OCI-M2 (cell line): ENCODE data around the gene ANKRD28.
"Not testable (repeated sequence)": the region's sequence is repeated elsewhere in the genome, so short reads cannot be mapped to it uniquely, and the experiment has no call there.

ENCODE experiments used
- DNase-seq: peaks from one replicate; lab custom pipeline; 2025; ENCODE audit not compliant: unreplicated experiment; lab: John Stamatoyannopoulos, UW

Gene ANKRD28

DNA sequence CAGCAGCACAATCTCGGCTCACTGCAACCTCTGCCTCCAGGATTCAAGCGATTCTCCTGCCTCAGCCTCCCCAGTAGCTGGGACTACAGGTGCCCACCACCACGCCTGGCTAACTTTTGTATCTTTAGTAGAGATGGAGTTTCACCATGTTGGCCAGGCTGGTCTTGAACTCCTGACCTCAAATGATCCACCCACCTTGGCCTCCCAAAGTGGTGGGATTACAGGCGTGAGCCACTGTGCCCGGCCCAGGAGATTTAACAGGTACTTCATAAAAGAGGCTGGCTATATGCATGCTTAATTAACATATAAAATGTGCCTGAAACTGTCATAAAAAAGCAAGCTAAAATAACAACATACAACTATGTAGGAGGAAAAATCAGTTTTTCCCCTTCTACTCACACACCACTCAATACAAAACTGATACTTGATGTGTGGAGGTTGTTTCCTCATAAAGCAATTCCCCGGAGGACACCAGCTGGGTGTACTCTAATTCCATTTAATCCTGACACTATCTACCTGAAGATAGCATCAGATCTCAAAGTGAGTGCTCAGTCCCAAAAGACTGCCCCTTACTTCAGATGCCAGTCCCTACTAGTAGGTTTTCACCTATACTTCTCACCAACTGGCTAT, 22.7 kb downstream of the ANKRD28 start:
- DNase-seq = not testable (repeated sequence)

DNA sequence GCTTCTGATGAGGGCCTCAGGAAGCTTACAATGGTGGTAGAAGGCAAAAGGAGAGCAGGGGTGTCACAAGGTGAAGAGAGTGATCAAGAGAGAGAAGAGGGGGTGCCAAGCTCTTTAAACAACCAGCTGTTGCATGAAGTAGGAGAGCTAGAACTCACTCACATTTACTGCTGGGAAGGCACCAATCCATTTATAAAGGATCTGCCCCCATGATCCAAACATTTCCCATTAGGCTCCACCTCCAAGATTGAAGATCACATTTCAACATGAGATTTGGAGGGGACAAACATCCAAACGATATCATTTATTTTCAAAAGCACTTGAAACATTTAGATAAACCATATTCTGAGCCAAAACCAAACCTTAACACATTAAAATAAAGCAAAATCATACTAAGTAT, 26.3 kb downstream of the ANKRD28 start:
- no peak for DNase-seq

DNA sequence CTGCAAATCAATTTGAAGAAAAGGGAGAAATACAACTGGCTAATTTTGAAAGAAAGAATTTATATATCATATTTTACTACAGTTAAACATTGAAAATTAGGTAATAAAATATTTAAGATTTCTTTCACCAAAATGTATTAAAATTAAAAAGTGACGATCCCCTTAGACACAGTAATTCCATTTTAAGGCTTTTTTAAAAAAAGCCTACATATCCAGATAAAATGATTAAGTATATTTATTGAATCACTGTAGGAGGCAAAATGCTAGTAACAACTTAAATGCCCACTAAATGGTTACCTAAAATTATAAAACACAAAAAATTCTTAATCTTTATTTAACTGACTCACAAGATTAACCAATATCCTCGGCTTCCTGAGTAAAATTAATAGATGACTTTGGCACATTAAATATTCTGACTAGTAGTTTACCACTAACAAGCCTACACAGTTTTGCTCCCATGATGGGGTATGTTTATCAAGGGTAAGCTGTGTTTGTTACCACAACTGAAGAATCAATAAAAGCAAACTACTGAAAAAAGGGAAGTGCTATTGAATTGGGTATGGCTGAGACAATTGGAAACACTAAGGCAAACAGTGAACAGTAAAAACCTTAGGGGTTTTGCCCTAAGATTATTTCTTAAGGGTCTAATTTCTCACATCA, 28.4 kb downstream of the ANKRD28 start:
- DNase-seq = no peak

DNA sequence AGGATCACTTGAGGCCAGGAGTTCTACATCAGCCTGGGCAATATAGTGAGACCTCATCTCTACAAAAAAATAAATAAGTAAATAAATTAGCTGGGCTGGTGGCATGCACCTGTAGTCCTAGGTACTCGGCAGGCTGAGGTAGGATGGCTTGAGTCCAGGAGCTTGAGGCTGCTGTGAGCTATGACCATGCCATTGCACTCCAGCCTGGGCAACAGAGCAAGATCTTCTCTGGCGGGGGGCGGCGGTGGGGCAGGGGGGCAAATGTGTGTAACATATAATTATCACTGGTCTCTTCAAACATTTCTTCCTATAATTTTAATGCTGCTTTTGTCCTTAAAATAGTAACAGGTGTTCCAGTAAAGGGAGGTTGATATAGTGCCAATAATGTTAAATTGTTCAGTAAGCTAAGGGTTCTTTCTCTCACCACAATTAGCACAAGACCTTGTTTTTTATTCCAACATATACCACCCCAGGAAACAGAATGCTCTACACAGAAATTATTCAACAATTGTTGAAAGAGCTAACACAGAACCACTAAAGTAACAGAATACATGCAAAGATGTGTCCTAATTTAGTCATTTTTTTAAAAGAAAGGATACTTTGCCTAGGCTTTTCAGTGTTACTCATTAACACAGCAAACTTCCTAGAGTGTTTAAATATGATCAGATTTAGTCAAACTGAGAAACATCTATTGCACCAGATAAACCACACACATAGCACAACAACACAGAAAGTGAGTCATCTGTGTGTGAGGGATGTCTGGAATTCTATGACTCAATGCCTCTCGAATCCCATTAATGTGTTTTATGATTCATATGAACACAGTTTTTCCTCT, 29.1 kb downstream of the ANKRD28 start:
- DNase-seq = no peak

DNA sequence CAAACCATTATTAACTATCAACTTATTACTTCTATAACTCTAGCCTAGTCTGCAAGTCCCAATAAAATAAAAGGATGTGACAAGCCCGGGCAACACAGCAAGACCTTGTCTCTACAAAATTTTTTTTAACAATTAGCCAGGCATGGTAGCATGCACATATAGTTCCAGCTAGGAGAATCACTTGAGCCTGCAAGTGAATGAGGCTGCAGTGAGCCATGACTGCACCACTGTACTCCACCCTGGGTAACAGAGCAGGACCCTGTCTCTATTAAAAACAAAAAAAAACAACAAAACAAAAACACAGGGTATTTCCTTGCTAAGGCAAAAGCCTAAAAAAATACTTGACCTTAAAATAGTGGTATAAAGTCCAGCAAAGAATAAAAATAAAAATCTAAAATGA, 31.4 kb downstream of the ANKRD28 start:
- no peak for DNase-seq

DNA sequence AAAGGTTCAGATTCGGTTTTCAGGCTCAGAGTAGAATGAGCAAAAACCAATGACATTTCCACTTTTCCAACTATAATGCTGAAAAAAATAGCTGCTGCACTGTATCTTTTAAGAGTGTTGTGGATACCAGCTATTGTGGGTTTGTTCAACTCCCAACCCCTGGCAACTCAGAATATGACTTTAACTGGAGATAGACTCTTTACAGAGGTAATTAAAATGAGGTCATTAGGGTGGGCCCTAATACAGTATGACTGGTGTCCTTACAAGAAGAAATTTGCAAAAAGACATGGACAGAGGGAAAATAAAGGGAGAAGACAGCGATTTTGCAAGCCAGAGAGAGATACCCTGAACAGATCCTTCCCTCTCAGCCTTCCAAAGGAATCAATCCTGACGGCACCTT, 39.5 kb downstream of the ANKRD28 start:
- DNase-seq = no peak

DNA sequence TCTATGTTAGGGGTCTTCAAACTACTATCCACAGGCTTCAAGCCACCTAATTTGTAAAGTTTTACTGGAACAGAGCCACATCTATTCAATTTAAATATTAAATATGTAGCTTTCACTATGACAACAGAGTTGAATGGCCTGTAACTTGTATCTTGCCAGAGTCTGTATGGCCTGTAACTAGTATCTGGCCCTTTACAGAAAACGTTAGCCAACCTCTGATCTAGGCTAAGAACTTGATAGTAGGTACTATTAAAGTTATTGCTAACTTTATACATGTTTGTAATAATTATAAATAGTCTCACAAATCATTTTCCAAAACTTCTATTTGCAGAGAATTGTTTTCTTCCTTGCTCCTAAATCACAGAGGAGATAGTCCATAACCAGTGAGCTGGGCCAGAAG, 40.0 kb downstream of the ANKRD28 start:
- DNase-seq = no peak

DNA sequence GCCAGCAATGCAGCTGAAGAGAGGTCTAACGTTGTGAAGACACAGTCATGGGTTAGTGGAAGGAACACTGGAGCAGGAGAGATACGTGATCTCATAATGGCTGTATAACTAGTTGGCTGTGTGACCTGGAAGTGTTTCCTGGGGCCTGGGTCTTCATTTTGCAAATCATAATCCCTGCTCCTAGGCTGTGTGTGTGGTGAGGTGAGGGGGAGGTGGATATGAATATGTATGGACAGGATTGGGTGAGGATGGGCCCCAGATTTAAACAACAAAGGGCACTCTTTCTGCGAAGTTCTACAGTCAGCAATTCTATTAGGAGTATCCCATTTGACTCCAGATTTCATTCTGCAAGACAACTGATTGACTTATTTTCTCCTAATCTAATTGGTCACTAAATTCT, 41.3 kb downstream of the ANKRD28 start:
- DNase-seq = no peak

DNA sequence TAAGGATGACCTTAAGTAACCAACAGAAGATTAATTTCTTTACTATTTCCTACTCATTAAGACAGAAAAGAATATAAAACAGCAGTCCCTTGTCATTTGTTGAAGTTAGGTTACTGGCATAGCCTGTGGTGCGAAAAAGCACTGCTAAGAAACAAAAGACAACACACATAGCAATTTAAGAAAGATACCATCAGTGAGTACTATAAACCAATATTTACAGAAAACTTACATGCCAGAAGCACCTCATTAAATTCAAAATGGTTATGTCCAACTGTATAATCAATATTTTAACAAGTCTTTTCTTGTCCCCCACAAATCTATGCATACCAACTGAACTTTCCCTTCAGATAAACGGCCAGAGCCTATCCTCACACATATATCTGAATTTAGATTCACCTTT, 42.0 kb downstream of the ANKRD28 start:
- DNase-seq = no peak

DNA sequence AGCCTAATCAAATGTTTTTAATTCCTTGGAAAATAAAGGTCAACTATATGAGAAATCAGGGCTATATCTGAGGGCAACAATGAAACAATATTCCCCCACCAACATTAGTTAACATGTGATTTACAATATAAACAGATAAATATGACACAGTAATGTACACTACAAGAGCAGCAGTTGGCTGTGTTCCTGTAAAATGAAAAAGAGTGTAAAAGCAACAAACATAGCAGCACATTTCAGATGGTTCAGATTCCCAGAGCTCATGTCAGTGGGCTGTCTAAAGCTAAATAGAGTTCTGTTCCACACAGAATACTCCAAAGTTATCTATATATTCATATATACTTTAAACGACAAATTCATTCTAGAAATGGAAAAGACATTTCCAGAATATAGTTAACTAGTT, 42.6 kb downstream of the ANKRD28 start:
- no peak for DNase-seq

DNA sequence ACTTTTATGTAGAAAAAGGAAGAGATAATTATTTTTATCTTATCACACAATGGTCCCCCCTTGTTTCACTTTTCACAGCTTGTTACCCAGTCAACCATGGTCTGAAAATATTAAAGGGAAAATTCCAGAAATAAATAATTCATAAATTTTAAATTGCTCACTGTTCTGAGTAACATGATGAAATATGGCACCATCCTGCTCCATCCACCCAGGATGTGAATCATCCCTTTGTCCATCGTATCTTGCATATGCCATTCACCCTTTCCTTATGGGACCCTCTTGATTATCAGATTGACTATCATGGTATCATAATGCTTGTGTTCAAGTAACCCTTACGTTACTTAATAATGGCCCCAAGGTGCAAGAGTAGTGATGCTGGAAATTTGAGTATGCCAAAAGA, 43.7 kb downstream of the ANKRD28 start:
- no peak for DNase-seq

DNA sequence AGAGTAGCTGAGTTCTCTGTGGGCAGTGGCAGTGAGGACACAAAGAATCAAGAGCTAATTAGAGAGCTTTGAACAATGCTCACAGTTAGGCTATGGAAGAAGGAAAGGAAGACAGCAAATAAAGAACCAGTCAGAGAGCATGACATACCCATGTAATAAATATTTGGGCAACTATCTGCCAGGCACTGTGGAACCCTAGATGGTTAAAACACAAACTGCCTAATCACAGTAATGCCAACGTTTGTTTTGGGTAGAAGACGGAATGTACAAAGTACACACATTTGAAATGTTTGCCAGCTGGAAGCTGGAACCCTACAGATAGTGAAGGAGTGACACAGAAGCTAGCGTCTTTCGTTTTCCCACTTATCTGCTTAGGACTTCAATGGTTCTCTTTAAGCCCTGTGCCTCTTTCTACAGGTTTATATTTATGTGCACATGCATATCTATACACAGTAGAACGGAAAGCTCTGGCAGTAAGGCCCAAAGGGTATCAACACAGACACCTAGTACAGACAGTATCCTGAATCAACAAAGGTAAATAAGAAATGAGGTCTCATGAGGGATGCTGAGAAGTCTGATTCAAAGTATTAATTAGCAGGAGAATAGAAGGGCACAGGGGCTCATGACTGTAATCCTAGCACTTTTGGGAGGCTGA, 44.6 kb downstream of the ANKRD28 start:
- DNase-seq = no peak

DNA sequence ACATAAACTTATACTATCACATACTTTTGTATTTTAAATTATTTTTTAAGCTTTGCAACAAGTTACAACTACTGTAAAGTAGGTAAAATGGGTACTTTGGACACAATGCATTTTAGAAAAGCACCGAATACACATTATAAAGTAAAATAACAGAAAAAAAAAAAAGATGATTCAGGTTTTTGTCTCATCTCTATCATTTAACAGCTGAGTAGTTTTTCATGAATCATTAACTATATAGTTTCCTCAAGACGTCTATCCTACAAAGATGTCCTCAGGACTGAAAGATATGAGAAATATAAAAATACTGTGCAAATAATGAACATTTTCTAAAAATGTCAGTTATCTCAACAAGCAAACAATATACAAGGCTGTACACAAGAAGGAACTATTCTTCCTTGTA, 46.9 kb downstream of the ANKRD28 start:
- DNase-seq = no peak

DNA sequence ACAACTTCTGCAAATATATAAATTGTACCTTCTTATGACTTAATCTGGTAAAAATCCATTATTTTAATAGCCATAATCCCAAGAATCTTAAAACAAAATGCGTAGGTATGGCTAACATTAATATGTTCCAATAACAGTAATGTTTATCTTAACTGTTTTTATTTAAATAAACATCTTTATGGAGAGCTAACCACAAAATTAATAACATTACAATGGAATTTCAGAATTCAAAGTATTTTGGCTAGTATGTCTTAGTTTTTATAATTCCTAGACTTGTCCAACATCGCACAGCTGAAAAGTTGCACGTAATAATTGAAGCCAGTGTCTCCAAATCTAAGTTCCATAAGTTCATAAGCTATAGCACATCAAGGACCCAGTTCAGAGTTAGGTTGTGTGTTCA, 47.6 kb downstream of the ANKRD28 start:
- no peak for DNase-seq

DNA sequence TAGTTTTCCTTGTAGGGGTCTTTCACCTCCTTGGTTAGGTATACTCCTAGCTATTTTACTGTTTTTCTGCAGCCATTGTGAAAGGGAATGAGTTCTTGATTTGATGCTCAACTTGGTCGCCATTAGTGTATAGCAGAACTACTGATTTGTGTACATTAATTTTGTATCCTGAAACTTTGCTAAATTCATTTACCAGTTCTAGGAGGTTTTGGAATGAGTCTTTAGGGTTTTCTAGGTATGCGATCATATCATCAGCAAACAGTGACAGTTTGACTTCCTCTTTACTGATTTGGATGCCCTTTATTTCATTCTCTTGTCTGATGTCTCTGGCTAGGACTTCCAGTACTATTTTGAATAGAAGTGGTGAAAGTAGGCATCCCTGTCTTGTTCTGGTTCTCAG, 51.9 kb downstream of the ANKRD28 start:
- DNase-seq = not testable (repeated sequence)

DNA sequence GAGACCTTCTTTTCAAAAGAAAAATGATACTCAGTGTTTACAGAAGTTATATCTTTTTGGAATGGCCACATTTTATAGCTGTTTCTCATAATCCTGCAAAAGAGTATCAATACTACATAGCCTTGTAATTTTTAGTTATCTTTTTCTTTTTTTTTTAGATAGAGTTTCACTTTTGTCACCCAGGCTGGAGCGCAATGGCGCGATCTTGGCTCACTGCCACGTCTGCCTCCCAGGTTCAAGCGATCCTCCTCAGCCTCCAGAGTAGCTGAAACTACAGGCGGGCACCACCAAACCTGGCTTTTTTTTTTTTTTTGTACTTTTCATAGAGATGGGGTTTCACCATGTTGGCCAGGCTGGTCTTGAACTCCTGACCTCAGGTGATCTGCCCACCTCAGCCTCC, 53.6 kb downstream of the ANKRD28 start:
- no peak for DNase-seq

DNA sequence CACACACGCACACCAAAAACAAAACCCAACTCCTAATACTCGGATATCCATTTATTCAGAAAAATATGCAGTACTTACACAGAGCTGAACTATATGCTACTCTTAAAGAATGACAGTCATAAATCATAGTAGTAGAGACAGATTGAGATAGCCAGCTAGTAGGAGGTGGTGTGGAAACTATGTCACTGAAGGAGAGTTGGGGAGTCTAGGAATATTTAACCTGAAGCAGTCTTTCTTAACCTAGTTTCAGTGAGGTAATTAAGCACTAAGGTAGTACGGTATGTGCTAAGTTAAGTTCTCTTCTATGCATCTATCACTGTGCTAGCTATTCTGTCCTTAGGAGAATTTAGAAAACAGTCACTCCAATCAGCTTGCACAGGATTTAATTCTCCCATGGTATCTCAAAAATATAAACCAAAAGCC, 54.2 kb downstream of the ANKRD28 start:
- no peak for DNase-seq

DNA sequence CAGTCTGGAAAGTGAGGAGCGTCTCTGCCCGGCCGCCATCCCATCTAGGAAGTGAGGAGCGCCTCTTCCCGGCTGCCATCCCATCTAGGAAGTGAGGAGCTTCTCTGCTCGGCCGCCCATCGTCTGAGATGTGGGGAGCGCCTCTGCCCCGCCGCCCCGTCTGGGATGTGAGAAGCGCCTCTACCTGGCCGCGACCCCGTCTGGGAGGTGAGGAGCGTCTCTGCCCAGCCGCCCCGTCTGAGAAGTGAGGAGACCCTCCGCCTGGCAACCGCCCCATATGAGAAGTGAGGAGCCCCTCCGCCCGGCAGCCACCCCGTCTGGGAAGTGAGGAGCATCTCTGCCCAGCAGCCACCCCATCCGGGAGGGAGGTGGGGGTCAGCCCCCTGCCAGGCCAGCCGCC, 55.5 kb downstream of the ANKRD28 start:
- not testable (repeated sequence) for DNase-seq

DNA sequence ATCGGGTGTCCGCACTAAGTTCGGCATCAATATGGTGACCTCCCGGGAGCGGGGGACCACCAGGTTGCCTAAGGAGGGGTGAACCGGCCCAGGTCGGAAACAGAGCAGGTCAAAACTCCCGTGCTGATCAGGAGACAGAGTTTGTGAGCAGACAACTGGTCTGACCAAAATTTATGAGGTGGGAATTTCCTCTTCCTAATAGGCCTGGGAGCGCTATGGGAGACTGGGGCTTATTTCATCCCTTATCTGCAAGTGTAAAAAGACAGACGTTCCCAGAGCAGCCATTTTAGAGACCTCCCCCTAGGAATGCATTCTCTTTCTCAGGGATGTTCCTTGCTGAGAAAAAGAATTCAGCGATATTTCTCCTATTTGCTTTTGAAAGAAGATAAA, 59.2 kb downstream of the ANKRD28 start:
- DNase-seq = not testable (repeated sequence)

DNA sequence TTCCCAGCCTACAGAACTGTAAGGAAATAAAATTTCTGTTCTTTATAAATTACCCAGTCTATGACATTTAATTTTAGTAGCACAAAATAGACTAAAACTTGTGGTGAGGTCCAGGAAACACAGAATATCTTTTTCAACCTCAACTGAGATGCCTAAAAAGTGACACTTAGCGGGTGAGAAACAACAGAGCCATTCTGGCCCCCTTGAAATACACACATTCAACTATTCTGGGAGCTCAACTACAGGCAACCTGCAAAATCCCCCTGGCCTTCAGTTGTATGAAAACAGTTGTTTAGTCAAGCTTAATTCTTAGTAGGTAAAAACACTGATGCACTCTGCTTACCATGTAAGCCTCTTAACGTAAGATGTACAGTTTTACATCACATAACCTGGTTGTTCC, 66.8 kb downstream of the ANKRD28 start:
- no peak for DNase-seq

DNA sequence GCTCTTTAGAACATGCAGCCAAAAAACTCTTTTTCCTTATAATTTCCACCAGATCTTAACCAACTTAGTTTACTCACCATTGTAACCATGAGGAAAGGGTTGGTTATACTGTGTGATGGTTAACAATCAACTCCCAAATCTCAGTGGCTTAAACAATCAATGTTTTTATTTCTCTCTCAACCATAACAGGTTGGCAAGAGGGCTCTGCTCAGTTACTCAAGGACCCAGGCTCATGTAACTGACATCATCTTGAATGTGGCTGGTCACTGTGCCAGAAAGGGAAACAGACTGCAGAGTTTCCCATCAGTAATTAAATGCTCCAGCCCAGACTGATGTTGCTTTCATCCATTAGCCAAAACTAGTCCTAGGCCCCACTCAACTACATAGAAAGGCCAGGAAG, 69.0 kb downstream of the ANKRD28 start:
- DNase-seq = no peak

DNA sequence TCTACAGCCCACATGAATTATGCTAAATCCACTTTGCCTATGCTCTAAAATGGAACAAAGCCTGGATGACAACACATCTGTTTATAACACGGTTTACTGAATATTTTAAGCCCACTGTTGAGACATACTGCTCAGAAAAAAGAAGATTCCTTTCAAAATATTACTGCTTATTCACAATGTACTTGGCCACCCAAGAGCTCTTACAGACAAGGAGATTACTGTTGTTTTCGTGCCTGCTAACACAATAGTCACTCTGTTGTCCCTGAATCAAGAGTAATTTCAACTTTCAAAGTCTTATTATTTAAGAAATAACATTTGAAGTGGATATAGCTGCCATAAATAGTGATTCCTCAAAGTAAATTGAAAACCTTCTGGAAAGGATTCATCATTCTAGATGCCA, 70.9 kb downstream of the ANKRD28 start:
- DNase-seq = no peak
